Measurements from ENCODE around the gene CHN2. TPM values are rescaled to one million over a fixed set of nuclear protein-coding genes. Genes with fewer than 3 reads are reported as not detected.

CHN2 gene
- total RNA-seq, 1 experiment from 2014 or later: 61.2 TPM

DNA sequence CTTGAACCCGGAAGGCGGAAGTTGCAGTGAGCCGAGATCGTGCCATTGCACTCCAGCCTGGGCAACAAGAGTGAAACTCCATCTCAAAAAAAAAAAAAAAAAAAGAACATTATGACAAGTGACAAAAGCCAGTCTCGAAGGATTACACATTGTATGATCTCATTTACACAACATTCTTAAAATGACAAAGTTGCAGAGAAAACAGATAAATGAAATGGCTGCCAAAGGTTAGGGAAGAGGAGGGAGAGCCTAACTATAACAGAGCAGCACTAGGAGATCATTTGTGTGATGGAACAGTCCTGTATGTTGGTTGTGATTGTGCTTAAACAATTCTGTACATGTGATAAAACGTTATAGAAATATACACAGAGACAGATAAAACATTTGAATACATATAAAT, 32.0 kb upstream of the CHN2 start:
- H3K27ac ChIP-seq (ENCODE audit: low read depth, low read length, poor library complexity, severe bottlenecking): no peak overlapping the region
- H3K4me3 ChIP-seq (ENCODE audit: low read depth, low read length, poor library complexity, severe bottlenecking): no peak overlapping the region
- no peaks in the 10 kb centered on the region for H3K27me3 ChIP-seq (replicated peaks; ENCODE audit: insufficient read depth, low read depth, low read length, poor library complexity)
- H3K36me3 ChIP-seq (ENCODE audit: insufficient read depth, low read length, poor library complexity, severe bottlenecking): no peaks in the 10 kb centered on the region
- peaks cover 15% of the 10 kb centered on the region for H3K9me3 ChIP-seq (ENCODE audit: low read depth, low read length, poor library complexity, severe bottlenecking)
- H3K4me1 ChIP-seq (ENCODE audit: insufficient read depth, low read length, poor library complexity, severe bottlenecking): peaks cover 10% of the 10 kb centered on the region
- no peak for DNase-seq (ENCODE audit: low spot score)
- TF ChIP-seq, protein P1, sequence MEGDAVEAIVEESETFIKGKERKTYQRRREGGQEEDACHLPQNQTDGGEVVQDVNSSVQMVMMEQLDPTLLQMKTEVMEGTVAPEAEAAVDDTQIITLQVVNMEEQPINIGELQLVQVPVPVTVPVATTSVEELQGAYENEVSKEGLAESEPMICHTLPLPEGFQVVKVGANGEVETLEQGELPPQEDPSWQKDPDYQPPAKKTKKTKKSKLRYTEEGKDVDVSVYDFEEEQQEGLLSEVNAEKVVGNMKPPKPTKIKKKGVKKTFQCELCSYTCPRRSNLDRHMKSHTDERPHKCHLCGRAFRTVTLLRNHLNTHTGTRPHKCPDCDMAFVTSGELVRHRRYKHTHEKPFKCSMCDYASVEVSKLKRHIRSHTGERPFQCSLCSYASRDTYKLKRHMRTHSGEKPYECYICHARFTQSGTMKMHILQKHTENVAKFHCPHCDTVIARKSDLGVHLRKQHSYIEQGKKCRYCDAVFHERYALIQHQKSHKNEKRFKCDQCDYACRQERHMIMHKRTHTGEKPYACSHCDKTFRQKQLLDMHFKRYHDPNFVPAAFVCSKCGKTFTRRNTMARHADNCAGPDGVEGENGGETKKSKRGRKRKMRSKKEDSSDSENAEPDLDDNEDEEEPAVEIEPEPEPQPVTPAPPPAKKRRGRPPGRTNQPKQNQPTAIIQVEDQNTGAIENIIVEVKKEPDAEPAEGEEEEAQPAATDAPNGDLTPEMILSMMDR (conservative IDR thresholded peaks at IDR 0.05; ENCODE audit: low read depth, low read length): no peak
- TF ChIP-seq EZH2 (IDR thresholded peaks at IDR 0.05; ENCODE audit: borderline replicate concordance, low read depth, low read length, poor library complexity, severe bottlenecking): no peak
- POLR2A ChIA-PET (ENCODE audit: low non-redundant PET): no interaction called here
- intact Hi-C loops (cut with micrococcal nuclease; ENCODE audit: unreplicated experiment): no loop called here
- no TSS peak for BruUV-seq (replicated peaks)
- CTCF ChIA-PET: no interaction called here

DNA sequence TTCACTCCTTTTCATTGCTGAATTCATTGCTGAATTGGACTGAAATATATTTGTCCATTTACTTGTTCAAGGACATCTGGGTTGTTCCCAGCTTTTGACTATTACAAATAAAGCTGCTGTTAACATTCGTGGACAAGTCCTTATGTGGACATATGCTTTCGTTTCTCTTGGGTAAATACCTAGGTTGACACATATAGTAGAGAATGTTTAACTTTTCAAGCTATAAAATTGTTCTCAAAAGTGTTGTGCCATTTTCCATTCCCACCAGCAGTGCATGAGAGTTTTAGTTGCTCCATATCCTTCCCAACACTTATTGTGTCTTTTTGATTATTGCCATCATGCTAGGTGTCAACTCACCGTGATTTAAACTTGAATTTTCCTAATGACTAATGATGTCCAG, 30.7 kb upstream of the CHN2 start:
- H3K27me3 ChIP-seq (replicated peaks; ENCODE audit: insufficient read depth, low read depth, low read length, poor library complexity): no peaks in the 10 kb centered on the region
- no peak overlapping the region for H3K4me3 ChIP-seq (ENCODE audit: low read depth, low read length, poor library complexity, severe bottlenecking)
- ChIA-PET POLR2A (ENCODE audit: low non-redundant PET) (no interaction called here), CTCF (no interaction called here)
- H3K27ac ChIP-seq (ENCODE audit: low read depth, low read length, poor library complexity, severe bottlenecking): no peak overlapping the region
- intact Hi-C loops (cut with micrococcal nuclease; ENCODE audit: unreplicated experiment): no loop called here
- no peak for DNase-seq (ENCODE audit: low spot score)
- H3K36me3 ChIP-seq (ENCODE audit: insufficient read depth, low read length, poor library complexity, severe bottlenecking): no peaks in the 10 kb centered on the region
- peaks cover 2% of the 10 kb centered on the region for H3K4me1 ChIP-seq (ENCODE audit: insufficient read depth, low read length, poor library complexity, severe bottlenecking)
- TF ChIP-seq, protein P1 (conservative IDR thresholded peaks at IDR 0.05; ENCODE audit: low read depth, low read length): no peak
- TF ChIP-seq EZH2 (IDR thresholded peaks at IDR 0.05; ENCODE audit: borderline replicate concordance, low read depth, low read length, poor library complexity, severe bottlenecking): no peak
- peaks cover 15% of the 10 kb centered on the region for H3K9me3 ChIP-seq (ENCODE audit: low read depth, low read length, poor library complexity, severe bottlenecking)
- no TSS peak for BruUV-seq (replicated peaks)

DNA sequence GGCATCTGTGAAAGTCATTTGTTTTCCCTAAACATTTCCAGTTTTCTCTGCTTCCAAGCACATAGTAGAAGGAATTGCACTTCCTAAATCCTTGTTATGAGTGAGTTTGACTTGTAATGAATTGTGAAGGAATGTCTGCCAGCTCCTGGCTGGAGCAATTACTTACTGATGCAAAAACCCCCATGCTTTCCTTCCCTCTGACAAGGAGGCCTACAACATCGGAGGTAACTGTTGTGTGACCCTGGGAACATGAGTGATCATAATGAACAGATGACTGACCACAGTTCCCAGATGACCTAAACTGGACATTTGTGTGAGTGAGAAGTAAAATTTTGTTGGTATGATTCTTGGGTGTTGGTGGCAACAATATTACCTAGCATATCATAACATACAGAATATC, 26.9 kb upstream of the CHN2 start:
- DNase-seq (ENCODE audit: low spot score): no peak
- ChIA-PET CTCF (no interaction called here), POLR2A (ENCODE audit: low non-redundant PET) (no interaction called here)
- Histone ChIP-seq H3K4me3 (ENCODE audit: low read depth, low read length, poor library complexity, severe bottlenecking) (no peak overlapping the region), H3K4me1 (ENCODE audit: insufficient read depth, low read length, poor library complexity, severe bottlenecking) (peaks cover 4% of the 10 kb centered on the region), H3K9me3 (ENCODE audit: low read depth, low read length, poor library complexity, severe bottlenecking) (peaks cover 15% of the 10 kb centered on the region), H3K27ac (ENCODE audit: low read depth, low read length, poor library complexity, severe bottlenecking) (no peak overlapping the region), H3K36me3 (ENCODE audit: insufficient read depth, low read length, poor library complexity, severe bottlenecking) (no peaks in the 10 kb centered on the region), H3K27me3 (replicated peaks; ENCODE audit: insufficient read depth, low read depth, low read length, poor library complexity) (no peaks in the 10 kb centered on the region)
- intact Hi-C loops (cut with micrococcal nuclease; ENCODE audit: unreplicated experiment): no loop called here
- no peak for TF ChIP-seq EZH2 (IDR thresholded peaks at IDR 0.05; ENCODE audit: borderline replicate concordance, low read depth, low read length, poor library complexity, severe bottlenecking)
- TF ChIP-seq, protein P1 (conservative IDR thresholded peaks at IDR 0.05; ENCODE audit: low read depth, low read length): no peak
- no TSS peak for BruUV-seq (replicated peaks)

Measured in A673 (cell line).